Left kidney (tissue), 2 donors: ENCODE measurements around the gene PTGR1. TPM values are rescaled to one million over a fixed set of nuclear protein-coding genes. Genes with fewer than 3 reads are reported as not detected.
A peak's percentile ranks its signal among the peaks of the same experiment; 100 is the strongest.
"Not testable (repeated sequence)": the region's sequence is repeated elsewhere in the genome, so short reads cannot be mapped to it uniquely, and the experiment has no call there.

Experiments used
- DNase-seq: peaks from one replicate; pipeline ENCODE4 v3.0.0-alpha.2; 2013
- polyA plus RNA-seq: library from polyadenylated mRNA; unstranded; fragments of 120-200 nt; gene quantifications from one replicate; pipeline ENCODE4 v1.2.1, GENCODE V29; 2013; ENCODE audit not compliant: insufficient read length

Gene PTGR1
- polyA plus RNA-seq, 1 donor, result 278 TPM

DNA sequence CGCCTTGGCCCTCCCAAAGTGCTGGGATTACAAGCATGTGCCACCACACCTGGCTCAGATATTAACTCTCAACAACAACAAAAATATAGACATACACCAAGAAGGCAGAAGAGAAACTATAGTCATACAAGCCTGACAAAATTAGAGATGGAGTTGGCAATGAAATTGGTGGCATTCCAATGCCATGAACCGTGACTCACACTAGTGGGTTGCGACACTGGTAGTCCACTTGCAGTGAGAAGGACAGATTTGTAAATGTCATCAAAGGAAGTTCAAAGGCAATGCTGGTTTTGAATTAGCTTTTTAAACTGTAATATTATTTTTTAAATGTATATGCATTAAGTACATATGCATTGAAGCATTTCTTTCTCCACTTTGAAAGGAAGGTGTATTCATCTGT is 23.2 kb upstream of the PTGR1 start:
- DNase-seq, result no peak

- DNase-seq, result no peak
Measured at GRCh38 chr9:111621895-111622480, 22.5 kb upstream of the PTGR1 start.

DNA sequence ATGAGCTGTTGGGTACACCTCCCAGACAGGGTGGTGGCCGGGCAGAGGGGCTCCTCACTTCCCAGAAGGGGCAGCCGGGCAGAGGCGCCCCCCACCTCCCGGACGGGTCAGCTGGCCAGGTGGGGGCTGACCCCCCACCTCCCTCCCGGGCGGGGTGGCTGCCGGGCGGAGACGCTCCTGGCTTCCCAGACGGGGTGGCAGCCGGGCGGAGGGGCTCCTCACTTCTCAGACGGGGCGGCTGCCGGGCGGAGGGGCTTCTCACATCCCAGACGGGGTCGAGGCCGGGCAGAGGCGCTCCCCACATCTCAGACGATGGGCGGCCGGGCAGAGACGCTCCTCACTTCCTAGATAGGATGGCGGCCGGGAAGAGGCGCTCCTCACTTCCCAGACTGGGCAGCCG is 17.9 kb upstream of the PTGR1 start:
- DNase-seq, result not testable (repeated sequence)

DNA sequence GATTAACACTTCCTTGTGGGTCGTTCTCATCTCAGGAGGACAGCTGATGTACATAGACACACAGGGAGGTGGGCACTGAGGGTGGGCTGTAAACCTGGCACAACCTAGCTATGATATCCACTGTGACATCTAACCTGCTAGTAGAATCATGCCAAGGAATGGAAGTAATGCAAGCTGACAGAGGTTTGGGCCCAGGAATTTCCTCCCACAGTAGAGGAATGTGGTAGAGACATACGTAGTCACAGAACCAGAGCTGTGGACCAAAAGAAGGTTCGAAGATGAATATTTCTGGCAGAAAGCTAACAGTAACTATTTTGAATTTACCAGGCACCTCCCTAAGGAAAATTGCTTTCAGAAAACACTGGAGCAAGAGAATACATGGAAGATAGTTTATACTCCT is 16.5 kb upstream of the PTGR1 start:
- no peak for DNase-seq

DNA sequence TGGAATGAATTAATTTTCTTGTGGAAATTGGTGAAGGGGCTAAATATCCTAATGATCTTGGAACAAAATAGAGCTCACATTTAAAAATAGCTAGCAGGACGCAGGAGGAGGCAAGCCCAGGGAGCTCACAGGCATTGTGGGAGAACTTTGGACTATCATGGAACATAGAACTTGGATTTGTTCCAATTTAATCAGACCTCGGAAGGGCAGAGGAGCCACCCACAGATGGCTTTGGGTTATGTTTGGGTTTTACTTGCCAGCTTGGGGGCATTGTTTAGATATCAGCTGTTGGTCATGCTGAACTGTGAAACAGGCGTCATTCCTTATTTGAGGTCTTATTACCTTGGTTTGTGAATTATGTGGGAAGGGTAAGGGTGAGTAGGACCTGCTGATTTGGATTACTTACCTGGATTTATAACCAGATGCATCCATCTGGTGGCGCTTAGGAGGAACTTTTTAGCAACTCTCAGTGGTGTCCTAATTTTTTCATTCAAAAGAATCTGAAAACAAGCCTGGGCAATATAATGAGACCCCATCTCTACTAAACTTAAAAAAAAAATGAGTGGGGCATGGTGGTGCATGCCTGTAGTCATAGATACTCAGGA is 14.1 kb upstream of the PTGR1 start:
- DNase-seq, result no peak

GRCh38 chr9:111610845-111611244 is 11.4 kb upstream of the PTGR1 start:
- peak; percentile 70 for DNase-seq

- no peak for DNase-seq
Measured at GRCh38 chr9:111610149-111610548, 10.7 kb upstream of the PTGR1 start.

DNA sequence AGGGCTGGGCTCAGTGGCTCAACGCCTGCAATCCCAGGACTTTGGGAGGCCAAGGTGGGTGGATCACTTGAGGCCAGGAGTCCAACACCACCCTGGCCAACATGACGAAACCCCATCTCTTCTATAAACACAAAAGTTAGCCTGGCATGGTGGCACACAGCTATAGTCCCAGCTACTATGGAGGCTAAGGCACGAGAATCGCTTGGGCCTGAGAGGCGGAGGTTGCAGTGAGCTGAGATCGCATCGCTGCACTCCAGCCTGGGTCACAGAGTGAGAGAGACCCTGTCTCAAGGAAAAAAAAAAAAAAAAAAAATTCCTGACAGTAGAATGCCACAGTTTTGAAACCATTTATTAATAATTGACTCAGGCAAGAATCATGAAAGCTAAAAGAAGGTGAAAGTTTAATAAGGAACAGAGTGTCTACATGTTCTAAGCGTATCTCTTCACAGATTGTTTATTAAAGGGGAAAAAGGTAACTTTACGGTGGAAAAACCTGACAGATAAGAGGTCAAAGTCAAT is 5.7 kb upstream of the PTGR1 start:
- DNase-seq, result no peak

- DNase-seq, result no peak
Measured at GRCh38 chr9:111604054-111604615, 4.7 kb upstream of the PTGR1 start.

- DNase-seq, result no peak
Measured at GRCh38 chr9:111603041-111603440, 3.6 kb upstream of the PTGR1 start.

DNA sequence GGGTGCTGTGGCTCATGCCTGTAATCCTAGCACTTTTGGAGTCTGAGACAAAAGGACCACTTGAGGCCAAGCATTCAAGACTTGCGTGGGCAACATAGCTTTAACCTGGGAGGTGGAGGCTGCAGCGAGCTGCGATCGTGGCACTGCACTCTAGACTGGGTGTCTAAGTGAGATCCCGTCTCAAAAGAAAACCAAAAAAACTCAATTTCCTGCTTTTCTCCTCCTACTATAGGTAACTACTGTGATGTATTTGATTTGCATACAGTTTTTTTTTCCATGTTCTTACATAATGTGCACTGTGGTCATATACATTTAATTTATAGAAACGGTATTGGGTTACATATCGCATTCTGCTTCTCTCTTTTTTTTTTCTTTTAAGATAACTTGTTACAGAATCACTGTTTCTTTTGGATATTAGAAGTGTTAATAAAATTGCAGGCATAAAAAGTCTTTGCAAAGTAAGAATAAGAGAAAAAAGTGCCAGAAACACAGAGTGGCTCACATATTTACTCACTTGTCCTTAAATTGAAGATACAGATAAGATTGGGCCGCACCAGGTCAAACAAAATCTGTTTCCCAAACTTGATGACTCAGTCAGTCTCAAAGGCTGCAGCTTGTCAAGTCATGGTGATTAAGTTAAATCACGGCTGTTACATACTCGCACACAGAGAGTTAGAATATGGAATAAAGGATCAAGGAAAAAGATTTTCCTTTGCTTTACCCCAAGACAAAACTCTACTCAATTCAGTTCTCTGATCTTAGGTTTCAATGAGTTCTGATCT is 2.0 kb upstream of the PTGR1 start:
- no peak for DNase-seq

DNA sequence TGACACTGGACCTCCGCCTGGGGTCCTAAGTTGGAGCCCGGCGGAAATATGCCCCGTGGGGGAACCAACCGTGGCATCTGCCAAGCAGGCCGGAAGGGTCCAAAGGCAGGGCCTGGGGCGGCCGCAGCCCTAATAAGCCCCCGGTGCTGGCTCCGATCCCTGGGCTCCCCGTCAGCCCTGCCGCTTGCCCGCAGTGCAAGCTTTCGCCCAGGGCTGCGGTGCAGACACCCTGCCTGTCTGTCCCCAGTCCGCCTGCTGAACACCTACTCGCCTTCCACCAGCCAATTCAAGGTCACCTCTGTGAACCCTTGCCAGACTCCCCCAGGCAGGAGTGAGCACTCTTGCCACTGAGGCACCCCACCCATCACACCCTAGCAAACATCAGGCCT is 502 bp upstream of the PTGR1 start:
- no peak for DNase-seq

DNA sequence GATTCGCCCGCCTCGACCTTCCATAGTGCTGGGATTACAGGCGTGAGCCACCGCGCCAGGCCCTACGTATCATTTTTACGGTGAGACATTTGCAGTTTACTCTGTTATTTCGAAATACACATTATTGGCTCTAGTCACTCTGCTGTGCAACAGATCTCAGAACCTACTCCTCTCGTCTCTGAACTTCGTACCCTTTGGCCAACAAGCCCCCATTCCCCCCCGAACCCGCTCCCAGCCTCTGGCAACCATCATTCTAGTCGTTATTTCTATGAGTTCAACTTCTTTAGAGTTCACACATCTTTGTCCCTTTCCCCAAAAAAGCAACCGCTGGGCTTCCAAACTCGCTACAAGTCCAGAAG is 735 bp downstream of the PTGR1 start:
- DNase-seq, result no peak

DNA sequence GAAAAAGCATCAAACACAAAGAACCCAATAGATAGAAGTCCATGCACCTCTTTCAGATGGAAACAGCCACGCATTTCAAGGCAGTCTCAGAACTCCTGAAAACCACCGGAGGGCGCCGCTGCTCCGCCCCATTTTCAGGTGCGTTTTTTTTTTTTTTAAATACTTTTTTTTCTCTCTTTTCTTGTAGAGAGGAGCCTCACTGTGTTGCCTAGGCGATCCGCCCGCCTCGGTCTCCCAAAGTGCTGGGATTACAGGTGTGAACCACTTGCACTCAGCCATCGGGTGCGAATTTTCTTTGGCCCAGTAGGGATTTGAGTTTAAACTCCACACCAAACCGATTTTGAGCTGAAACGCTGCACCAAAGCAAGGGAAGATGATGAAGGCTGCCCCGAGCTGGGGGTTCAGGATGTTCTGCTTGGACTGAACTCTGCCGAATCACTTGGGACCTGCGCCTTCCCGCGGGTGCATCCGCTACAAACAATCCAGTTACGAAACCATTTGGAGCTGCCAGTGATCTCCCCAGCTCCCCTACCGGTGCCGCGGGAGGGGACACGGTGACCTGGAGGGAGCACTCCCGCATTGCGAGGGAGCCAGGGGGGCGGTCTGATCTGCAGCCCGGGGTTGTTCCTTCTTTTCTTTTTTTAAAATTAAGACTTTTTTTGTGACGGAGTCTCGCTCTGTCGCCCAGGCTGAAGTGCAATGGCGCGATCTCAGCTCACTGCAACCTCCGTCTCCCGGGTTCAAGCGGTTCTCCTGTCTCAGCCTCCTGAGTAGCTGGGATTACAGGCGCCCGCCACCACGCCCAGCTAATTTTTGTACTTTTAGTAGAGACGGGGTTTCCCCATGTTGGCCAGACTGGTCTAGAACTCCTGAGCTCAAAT is 1.4 kb downstream of the PTGR1 start:
- DNase-seq, result peak; percentile 79

DNA sequence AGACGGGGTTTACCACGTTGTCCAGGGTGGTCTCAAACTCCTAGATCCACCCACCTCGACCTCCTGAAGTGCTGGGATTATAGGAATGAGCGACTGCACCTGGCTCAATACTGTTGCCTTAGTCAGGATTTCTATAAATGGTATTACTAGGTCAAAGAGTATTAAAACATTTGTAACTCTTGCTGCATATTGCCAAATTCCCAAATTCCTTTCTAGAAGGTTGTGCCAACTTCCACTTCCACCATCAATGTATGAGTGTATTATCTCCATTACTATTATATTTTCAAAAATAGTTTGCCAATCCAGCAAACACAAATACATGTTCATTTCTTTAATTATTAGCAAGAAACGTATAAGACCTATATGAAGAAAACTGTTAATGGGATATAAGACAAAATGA is 10.6 kb downstream of the PTGR1 start:
- no peak for DNase-seq

DNA sequence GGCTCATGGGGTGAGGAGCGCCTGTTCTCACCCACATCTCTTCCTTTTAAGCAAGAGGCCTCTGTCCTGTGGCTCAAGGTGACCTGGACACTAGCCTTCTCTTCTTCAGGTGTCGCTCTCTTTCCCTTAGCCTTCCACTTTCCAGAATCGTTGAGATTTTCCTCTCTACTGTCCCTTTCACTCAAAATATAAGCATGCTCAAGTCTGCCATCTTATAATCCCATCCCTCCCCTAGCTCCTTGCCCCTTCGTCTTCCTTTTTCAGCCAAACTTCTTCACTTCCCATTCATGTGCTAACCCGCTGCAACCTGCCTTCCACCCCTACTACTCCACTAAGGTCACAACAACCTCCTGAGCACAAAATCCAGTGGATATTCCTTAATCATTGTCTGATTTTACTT is 13.1 kb downstream of the PTGR1 start:
- DNase-seq, result no peak

DNA sequence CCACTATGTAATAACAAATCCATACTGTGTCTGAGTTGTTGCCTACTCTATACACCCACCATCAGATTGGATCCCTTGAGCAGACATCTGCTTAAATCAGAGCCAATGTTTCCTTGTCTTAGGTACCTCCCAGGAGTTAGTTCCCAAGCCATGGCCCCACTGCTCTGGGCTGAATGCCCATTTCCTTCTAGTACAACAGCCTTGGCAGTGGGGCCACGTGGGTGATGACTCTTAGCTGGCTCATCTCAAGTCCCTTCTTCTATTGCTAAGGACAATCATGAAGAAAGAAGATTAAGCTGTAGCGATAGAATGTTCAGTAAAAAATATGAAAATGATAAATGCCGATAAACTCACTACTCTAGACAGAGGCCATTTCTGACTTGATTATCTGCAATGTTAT is 16.6 kb downstream of the PTGR1 start:
- no peak for DNase-seq

DNA sequence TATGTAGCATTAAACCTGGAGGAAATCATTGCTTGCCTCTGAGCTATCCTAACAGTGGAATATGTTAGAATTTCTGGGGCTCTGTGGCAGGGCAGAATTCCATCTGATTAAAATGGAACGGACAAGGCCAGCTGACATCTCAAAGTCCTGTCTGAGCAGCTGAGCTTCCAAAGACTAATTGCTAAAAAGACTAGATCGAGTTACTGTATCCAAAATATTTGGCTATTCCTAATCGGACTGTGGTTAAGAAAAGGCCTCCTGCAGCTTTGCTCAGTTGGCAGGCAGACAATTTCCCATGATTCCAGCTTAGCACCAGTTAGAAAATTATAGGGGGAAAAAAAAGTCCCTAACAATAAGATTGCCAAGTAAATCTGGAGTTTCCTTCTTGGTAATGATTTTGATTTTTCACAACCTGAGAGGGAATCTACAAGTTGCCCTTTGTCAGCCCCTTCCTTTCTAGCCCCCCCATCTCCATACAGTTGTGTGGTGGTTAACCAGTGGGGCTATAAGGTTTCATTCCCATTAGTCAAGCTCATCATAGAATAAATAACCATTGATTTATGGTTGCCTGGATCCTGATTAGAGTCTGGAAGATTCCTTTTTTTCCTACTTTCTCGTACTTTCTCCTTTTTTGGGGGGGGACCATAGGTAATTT is 26.4 kb downstream of the PTGR1 start:
- peak; percentile 3 for DNase-seq

- not testable (repeated sequence) for DNase-seq
Measured at GRCh38 chr9:111568127-111568526, 31.3 kb downstream of the PTGR1 start.

GRCh38 chr9:111566234-111566633 is 33.2 kb downstream of the PTGR1 start:
- no peak for DNase-seq

GRCh38 chr9:111561165-111561719 is 38.2 kb downstream of the PTGR1 start:
- DNase-seq, result no peak
